ENCODE results near the gene HOXB1. TPM values are rescaled to one million over a fixed set of nuclear protein-coding genes. Genes with fewer than 3 reads are reported as not detected.

HOXB1 gene
- total and polyA plus RNA-seq, 2 of the 8 experiments (the other 6 are each of a cell fraction or from before 2014, with no cell fraction given): not detected

DNA sequence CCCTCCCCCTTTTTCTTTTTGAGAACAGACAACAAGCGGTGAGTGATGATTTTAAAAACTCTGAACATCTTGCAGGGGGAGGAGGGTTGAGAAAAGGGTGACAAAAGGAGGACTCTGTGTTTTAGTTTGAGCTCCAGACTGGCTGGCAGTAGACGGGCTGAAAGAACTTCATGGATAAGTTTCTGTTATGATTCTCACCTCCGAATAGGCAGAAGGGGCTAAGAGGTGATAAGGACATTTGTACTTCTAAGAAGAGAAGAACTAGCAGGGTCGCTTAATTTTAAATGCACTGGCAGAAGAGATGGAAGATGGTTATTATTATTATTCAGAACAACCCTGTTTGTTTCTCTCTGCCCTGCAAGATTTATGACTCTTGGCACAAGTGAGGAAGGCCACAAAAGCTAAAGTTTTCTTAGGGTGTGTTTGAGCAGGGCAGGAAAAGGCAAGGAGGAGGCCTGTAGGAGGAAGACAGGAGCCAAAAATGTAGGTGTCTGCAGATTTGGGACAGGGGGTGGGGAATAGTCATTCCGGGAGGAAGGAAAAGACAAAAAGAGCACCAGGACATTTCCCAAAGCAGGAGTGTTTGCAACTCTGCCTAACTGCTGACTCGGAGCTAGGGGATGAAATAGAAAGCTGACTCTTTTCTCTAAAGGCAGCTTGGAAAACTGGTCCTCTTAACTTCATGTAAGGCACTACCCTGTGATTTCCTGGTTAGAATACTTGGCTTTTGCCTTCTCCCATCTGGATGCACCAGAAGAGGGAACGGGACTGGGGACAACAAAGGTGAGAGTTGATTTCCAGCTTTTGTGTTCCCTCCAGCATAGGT, 26.0 kb upstream of the HOXB1 start (continued):
- no peak for TF ChIP-seq CEBPB (IDR thresholded peaks at IDR 0.05; ENCODE audit: low read depth, low read length)
- no peak for TF ChIP-seq JUN (IDR thresholded peaks at IDR 0.05; ENCODE audit: low read depth, low read length)
- no peak for TF ChIP-seq RBBP5 (IDR thresholded peaks at IDR 0.05; ENCODE audit: borderline replicate concordance, low read depth, low read length)
- peak; percentile 84 for TF ChIP-seq EZH2 (IDR thresholded peaks at IDR 0.05; ENCODE audit: low read depth, low read length, severe bottlenecking)
- no peak for TF ChIP-seq SIRT6 (IDR thresholded peaks at IDR 0.05; ENCODE audit: low read length)
- peak; percentile 1 for TF ChIP-seq RNF2 (IDR thresholded peaks at IDR 0.05; ENCODE audit: borderline replicate concordance, low read depth, low read length, missing control alignments, poor library complexity, severe bottlenecking)
- TF ChIP-seq CBX8 (IDR thresholded peaks at IDR 0.05; ENCODE audit: borderline replicate concordance, low read depth, low read length): peak; percentile 68; the same call in 1 of the 2 replicates
- TF ChIP-seq SIN3A (conservative IDR thresholded peaks at IDR 0.05 in 1 of 2, IDR thresholded peaks at IDR 0.05 in 1 of 2; ENCODE audit: low read depth in 1 of 2, low read length in 2 of 2): no peak
- TF ChIP-seq, protein P1, sequence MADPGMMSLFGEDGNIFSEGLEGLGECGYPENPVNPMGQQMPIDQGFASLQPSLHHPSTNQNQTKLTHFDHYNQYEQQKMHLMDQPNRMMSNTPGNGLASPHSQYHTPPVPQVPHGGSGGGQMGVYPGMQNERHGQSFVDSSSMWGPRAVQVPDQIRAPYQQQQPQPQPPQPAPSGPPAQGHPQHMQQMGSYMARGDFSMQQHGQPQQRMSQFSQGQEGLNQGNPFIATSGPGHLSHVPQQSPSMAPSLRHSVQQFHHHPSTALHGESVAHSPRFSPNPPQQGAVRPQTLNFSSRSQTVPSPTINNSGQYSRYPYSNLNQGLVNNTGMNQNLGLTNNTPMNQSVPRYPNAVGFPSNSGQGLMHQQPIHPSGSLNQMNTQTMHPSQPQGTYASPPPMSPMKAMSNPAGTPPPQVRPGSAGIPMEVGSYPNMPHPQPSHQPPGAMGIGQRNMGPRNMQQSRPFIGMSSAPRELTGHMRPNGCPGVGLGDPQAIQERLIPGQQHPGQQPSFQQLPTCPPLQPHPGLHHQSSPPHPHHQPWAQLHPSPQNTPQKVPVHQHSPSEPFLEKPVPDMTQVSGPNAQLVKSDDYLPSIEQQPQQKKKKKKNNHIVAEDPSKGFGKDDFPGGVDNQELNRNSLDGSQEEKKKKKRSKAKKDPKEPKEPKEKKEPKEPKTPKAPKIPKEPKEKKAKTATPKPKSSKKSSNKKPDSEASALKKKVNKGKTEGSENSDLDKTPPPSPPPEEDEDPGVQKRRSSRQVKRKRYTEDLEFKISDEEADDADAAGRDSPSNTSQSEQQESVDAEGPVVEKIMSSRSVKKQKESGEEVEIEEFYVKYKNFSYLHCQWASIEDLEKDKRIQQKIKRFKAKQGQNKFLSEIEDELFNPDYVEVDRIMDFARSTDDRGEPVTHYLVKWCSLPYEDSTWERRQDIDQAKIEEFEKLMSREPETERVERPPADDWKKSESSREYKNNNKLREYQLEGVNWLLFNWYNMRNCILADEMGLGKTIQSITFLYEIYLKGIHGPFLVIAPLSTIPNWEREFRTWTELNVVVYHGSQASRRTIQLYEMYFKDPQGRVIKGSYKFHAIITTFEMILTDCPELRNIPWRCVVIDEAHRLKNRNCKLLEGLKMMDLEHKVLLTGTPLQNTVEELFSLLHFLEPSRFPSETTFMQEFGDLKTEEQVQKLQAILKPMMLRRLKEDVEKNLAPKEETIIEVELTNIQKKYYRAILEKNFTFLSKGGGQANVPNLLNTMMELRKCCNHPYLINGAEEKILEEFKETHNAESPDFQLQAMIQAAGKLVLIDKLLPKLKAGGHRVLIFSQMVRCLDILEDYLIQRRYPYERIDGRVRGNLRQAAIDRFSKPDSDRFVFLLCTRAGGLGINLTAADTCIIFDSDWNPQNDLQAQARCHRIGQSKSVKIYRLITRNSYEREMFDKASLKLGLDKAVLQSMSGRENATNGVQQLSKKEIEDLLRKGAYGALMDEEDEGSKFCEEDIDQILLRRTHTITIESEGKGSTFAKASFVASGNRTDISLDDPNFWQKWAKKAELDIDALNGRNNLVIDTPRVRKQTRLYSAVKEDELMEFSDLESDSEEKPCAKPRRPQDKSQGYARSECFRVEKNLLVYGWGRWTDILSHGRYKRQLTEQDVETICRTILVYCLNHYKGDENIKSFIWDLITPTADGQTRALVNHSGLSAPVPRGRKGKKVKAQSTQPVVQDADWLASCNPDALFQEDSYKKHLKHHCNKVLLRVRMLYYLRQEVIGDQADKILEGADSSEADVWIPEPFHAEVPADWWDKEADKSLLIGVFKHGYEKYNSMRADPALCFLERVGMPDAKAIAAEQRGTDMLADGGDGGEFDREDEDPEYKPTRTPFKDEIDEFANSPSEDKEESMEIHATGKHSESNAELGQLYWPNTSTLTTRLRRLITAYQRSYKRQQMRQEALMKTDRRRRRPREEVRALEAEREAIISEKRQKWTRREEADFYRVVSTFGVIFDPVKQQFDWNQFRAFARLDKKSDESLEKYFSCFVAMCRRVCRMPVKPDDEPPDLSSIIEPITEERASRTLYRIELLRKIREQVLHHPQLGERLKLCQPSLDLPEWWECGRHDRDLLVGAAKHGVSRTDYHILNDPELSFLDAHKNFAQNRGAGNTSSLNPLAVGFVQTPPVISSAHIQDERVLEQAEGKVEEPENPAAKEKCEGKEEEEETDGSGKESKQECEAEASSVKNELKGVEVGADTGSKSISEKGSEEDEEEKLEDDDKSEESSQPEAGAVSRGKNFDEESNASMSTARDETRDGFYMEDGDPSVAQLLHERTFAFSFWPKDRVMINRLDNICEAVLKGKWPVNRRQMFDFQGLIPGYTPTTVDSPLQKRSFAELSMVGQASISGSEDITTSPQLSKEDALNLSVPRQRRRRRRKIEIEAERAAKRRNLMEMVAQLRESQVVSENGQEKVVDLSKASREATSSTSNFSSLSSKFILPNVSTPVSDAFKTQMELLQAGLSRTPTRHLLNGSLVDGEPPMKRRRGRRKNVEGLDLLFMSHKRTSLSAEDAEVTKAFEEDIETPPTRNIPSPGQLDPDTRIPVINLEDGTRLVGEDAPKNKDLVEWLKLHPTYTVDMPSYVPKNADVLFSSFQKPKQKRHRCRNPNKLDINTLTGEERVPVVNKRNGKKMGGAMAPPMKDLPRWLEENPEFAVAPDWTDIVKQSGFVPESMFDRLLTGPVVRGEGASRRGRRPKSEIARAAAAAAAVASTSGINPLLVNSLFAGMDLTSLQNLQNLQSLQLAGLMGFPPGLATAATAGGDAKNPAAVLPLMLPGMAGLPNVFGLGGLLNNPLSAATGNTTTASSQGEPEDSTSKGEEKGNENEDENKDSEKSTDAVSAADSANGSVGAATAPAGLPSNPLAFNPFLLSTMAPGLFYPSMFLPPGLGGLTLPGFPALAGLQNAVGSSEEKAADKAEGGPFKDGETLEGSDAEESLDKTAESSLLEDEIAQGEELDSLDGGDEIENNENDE (IDR thresholded peaks at IDR 0.05; ENCODE audit: insufficient replicate concordance, low read length): no peak
